Esophagus mucosa (tissue), 1 donor: ENCODE results near the gene C1orf232. TPM values are rescaled to one million over a fixed set of nuclear protein-coding genes. Genes with fewer than 3 reads are reported as not detected.
A peak's percentile ranks its signal among the peaks of the same experiment; 100 is the strongest.

ENCODE experiments used
- ATAC-seq: fragments of 200-7000 bp; cut with Tn5 transposase; one replicate; pipeline ENCODE4 v1.9.1; 2020
- total RNA-seq: library from RNA; stranded (reverse); gene quantifications from one replicate; pipeline ENCODE4 v1.2.4, GENCODE V29; 2023
- donor health status: DM: yes; HTN: yes; CAD: no.

C1orf232 gene
- total RNA-seq, 1 donor from 2014 or later: not detected

DNA sequence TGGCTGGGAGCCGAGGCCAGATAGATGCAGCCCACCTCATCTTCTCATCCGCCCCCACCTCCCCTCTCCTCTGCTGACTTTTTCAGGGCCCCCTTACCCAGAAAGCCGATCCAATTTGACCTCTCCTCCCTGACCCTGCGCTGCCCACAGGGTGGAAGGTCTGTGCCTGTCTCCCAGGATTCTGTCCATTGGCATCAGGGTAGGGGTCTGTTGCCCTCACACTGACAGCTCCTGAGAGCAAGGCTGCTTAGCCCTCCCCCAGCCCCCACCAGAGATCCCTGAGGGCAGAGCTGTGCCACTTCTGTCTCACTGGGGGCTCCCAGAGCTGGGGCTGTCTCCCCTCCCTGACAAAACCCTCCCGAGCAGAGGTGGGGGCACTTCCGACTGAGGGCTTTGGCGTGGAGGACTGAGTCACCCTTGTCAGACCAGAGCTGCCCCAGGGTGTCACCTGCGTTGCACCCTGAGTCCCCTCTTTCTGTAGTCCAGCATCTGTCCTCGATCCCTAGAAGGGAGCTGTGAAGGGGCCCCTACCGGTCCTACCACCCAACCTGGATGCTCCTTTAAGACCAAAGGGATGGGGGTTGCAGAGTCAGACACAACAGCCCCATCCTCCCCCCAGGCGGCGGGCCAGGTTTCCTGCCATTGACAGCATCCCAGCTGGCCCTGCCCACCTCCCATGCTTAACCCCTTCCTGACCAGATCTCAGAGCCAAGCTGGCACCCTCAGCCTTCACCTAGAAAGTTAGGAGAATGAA lies 12.3 kb downstream of the C1orf232 start:
- ATAC-seq: no peak

DNA sequence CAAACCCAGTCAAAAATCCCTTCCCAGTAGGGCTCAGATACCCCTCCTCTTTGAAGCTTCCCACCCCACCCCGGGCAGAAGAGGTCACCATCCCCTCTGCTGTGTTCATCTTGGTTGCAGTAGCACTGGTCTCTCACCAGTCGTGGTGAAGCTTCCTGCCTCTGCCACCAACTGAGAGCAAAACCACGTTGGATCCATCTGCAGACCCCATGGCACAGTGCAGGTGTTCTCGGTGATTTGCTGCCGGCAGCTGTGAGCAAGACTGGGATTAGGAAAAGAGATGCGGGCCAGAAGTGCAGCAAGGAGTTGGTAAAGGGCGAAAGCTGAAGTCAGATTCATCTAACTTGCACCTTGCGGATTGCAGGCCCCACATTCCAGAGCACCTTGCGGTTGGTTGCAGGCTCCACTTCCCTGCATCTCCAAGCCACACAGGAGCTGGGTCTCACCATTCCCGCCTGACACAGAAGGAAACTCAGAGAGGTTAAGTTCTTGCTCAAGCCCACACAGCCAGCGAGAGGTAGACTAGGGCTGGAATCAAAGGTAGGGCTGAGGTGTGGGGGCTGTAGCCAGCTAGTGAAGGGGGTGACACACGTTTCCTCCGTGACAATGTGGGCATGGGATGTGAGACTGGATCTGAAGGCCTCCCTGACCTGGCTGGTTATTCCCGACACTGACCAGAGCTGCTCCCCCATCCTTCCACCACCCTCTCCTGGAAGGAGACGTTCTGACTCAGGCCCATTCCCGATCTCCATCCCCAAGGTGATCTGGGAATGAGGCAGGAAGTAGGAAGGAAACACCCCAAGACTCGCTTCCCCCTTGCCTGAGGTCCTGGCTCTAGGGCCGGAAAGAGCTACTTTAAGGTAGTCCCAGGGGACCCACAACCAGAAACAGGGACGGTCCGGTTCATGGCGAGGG lies 13.1 kb downstream of the C1orf232 start:
- peak; percentile 22 for ATAC-seq

DNA sequence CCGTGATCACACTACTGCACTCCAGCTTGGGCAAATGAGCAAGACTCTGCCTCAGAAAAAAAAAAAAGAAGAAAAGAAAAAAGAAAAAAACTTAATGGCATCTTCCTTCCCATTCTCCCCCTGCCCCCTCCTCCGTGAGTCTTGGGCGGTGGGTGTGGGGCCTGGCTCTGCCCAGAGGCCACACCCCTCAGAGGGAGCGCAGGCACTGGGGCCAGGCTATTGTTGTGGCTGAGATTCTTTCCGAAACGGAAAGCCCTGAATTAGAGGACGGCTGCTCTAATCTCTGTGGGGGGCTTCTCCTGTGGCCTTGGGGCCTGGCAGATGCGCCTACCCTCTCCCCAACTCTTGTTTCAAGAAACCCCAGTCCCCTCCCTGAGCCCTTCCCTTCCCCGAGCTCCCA lies 14.0 kb downstream of the C1orf232 start:
- ATAC-seq: peak; percentile 28

DNA sequence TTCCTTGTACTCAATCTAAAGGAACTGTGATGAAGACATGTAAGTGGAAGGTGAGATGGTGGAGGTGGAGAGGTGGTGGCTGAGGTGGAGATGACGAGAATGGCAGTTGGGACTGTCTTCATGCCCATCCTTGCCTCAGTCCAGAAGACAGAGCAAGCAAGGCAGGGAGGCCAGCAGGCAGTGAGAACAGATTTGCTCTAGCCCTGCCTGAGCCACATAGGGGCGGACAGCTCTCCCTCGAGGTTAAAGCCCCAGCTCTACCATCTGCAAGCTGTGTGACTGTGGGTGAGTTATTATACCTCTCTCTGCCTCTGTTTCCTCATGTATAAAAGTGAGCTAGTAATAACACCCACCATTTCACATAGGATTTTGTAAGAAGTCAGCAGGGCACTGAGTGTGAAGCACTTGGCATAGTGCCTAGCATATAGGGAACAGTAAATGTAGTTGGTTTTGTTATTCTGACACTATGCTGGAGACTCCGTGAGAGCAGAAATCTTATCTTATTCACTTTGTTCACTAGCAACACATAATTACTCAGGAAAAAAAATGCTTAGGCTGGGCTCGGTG lies 14.7 kb downstream of the C1orf232 start:
- no peak for ATAC-seq

DNA sequence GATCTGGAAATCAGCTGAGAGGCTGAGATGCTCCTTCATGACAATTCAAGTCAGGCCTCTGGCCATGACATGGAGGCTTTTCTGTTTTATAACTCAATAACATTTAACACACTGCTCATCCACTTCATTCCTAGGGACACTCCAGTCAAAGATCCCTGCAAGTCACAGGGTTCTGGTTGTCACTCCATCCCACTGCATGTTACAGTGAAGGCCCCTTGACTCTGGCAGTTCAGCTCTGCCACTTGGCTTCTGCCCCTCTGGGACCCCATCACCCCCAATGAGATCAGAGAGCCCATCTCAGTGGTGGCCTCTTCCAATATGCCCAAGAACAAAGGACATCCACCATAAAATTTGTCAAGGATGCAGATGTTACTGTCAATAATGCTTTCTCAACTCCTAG lies 19.9 kb downstream of the C1orf232 start:
- ATAC-seq: no peak

DNA sequence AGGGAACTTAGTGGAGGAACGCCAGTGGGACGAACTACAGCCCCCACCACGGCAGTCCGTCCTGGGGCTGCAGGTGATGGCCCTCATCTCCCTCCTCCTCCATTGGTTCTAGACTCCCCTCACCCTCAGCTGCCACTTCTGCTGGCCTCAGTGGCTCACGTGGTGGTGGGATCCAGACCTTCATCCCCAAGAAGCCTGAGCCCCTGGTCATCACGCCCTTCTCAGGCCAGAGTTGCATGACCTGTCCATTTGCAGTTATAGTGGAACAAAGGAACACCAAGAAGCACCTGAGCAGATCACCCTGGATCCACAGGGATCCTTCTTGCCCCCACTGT lies 22.8 kb downstream of the C1orf232 start:
- peak; percentile 12 for ATAC-seq

DNA sequence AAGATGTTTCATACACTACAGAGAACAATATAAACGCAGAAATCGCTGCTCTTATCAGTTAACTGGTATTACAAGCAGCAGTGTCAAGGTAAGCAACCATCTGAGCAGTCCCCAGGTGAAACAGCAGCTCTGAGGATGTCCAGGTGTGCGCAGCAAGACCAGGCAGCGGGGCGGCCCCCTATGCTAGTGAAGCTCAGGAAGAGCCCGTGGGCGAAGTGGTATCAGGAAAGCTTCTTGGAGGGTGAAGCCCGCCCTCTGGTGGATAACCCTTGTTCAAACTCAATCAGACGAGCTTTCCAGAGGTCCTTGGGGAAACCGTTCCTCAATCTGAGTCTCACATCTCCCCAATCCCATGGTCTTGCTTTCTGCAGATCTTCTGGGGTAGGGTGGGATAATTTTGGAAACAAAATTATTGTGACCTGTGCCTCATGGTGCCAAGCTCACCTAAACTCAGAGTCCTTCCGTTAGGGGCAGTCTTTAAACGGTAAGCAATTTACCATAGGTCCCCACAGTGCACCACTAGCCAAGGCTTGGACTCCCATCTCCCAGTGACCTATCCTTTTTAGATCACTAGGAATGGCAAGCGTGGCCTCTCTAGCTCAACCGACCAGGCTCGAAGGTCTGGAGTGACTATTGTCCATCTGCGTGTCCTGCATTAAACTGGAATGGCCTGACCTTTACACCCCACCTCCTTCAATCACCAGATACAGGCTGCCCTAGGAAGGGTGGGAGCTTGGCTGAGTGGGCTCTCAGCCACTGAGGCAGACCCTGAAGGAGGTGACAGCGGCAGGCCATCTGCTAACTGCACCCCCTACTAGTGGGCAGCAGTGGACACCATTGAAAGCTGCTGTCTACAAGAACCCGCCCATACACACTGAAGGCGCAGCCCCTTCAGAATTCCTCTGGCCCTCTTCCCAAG lies 23.5 kb downstream of the C1orf232 start:
- peak; percentile 80 for ATAC-seq

DNA sequence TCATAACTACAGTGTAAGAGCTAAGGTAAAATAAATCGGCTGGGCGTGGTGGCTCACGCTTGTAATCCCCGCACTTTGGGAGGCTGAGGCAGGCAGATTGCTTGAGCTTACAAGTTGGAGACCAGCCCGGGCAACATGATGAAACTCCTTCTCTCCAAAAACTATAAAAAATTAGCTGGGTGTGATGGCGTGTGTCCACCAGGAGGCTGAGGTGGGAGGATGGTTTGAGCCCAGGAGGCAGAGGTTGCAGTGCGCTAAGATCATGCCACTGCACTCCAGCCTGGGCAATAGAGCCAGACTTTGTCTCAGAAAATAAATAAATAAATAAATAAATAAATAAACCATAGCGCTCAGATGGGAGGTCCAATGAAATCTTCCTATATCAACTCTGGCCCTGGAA lies 26.6 kb downstream of the C1orf232 start:
- no peak for ATAC-seq

DNA sequence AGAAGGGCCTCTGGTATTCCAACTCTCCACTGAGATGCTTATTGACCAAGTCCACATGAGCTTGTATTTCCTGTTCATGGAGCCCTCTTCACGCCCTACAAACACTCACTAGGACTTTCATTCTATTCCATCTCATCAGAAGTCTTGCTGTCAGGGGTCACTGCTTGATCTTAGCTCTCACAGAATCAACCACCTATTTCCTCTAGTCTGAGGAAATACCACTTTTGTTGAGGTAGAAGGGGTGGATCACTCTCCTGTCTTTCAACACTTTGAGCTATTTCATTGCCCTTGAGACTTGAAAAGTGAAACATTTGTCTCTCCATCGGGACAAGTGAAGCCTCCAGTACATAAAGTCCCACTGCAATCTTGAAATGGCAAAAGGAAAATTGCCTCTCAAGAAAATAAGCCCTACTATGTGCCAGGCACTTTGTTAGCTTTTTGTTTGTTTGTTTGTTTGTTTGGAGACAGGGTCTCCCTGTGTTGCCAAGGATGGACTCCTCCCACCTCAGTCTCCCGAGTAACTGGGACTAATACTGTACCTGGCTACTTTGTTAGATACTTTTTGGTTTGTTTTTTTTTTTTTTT lies 29.7 kb downstream of the C1orf232 start:
- no peak for ATAC-seq

DNA sequence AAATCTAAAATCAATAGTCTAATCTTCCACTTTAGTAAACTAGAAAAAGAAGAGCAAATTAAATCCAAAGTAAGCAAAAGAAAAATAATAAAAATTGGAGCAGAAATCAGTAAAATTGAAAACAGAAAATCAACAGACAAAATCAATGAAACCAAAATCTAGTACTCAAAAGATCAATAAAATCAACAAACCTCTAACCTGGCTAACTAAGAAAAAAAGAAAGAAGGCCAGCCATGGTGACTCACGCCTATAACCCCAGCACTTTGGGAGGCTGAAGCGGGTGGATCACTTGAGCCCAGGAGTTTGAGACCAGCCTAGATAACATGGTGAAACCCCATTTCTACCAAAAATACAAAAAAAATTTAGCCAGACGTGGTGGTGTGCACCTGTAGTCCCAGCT lies 34.3 kb downstream of the C1orf232 start:
- no peak for ATAC-seq

DNA sequence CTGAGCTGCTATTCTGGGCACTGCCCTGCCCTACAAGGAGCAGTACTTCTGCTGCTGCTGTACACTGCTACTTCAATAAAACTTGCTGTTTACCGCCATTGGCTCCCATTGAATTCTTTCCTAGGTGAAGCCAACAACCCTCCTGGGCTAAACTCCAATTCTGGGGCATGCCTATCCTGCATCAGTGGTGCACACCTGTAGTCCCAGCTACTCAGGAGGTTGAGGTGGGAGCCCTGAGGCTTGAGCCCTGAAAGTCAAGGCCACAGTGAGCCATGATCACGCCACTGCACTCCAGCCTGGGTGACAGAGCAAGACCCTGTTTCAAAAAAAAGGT lies 36.0 kb downstream of the C1orf232 start:
- ATAC-seq: no peak

DNA sequence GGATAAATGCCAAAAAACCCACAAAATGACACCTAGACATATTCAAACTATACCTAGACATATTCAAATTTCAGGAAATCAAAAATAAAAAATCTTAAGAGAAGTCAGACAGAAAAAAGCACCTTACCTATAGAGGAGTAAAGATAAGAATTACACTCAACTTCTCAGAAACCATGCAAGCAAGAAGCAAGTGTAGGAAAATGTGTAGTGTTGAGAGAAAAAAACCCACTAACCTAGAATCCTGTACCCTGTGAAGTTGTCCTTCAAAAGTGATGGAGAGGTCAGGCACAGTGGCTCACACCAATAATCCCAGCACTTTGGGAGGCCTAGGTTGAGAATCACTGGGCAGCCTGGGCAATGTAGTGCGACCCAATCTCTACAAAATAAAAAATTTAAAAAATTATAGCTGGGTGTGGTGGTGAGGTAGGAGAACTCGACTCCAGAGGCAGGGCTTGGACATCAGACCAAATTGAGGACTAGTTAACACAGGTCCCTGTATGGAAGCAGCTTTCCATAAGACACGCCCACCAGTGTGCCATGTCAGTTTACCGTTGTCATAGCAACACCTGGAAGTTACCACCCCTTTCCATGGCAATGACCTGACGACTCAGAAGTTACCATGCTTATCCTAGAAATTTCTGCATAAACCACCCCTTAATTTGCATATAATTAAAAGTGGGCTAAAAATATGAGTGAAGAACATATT lies 36.5 kb downstream of the C1orf232 start:
- no peak for ATAC-seq

DNA sequence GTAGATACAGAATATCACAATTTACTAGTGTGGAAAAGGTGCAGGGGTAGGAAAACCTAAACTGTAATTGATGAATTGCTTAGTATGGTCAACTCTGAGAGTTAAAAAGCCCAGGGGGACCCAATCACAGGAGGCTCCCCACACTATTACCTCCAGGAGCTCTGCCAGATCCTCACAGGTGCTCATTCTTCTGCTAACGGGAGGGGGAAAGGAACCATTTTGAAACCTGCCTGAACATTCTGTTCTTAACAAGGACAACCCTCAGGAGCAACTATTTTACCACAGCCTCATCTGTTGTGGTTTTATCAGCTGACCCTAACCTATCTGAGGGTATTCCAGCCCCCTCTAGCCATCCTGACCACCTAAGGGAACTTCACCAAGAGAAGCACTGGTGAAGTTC lies 38.1 kb downstream of the C1orf232 start:
- ATAC-seq: no peak

DNA sequence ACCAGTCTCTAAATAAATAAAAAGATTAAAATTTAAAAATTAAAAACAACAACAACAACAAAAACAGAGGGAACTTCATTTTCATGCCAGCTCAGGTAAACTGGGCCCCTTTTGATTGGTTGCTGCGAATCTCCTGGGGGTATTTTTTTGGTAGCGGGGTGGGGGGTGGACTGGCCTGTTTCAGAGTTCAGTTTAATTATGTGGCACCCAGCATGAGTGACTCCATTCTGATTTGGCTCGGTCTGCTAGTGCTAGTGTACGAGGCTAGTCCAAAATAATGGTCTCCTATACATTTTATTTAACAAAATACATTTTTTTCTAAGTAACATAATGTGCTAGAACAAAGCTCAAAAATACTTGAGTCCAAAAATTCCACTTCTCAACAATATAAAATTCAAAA lies 39.0 kb downstream of the C1orf232 start:
- no peak for ATAC-seq

DNA sequence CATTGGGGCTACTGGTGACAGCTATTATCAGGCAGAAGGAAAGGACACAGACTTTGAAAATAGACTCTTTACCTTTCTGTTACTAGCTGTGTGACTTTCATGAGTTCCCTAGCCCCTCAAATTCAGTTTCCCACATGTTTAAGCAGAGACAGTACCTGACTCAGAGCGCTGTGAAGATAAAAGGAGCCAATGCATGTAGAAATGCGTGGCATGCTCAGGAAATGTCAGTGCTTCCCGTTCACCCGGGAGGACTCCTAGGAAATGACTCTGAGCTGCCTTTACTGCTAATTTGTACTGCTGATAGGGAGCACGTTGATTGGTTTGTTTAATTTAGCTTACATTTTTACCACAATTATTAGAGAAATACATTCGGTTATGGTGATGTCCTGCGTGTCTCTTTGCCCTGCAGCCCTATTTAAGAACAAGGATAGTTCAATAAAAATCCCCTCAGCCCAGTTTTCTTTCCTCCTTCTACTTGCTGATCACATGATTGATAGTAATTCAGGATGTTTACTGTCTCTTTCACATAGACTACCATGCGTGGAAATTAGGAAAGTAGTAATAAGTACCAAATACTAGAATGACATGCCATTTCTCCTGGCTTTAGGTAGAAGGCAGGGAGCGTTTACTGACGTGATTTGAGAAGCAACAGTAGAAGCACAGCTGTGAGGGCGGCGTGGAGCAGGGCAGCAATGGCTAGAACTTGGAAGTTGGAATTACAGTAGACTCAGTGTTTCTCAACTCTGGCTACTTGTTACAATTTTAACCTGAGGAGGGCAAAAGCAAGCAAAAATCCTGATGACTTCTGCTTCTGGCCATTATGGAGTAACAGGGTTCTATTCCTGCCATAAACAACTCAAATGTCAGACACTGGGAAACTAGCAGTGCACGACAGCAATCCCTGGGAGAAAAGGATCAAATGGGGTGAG lies 41.3 kb downstream of the C1orf232 start:
- peak; percentile 36 for ATAC-seq

DNA sequence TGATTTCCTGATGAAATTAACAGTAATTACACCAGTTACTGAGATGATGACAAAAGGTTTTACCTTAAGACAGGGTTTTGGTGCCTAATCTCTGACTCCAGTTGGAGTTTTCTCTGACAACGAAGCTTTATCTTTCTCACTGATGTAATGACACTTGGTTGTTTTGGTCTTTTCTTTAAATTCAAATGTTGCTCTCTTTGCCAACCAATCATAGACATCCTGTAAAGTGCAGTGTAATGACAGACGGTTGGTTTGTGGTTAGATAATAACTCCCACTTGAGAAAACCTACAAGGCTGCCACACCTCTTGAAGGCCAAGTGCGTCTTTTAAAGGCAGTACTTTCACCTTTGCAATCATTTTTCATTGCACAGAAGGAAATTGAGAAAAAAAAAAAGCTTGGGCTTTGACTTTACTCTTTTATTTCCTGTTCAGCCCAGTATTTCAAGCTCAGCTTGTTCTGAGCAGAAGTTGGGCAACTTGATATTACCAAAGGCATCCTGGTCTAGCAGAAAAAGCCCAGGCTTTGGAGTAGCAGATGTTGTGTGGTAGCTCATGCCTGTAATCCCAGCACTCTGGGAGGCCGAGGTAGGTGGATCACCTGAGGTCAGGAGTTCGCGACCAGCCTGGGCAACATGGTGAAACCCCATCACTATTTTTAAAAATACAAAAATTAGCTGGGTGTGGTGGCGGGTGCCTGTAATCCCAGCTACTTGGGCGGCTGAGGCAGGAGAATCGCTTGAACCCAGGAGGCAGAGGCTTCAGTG lies 42.3 kb downstream of the C1orf232 start:
- peak; percentile 93 for ATAC-seq

DNA sequence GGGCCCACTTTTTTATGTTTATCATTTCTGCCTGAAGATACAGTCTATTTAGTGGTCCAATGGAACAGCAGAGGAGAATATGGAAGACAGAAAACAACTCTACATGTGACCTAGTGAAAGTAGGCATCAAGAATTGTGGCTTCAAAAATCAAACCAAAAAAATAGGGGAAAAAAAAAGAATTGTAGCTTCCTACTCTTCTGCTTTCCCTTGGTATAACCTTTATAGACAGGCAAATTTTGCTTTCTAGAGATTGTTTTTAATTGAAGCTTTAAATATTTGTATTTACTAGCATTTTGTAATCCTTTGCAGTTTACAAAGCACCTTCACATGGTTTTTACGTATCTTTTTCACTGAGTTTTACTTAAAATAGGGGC lies 42.8 kb downstream of the C1orf232 start:
- no peak for ATAC-seq

DNA sequence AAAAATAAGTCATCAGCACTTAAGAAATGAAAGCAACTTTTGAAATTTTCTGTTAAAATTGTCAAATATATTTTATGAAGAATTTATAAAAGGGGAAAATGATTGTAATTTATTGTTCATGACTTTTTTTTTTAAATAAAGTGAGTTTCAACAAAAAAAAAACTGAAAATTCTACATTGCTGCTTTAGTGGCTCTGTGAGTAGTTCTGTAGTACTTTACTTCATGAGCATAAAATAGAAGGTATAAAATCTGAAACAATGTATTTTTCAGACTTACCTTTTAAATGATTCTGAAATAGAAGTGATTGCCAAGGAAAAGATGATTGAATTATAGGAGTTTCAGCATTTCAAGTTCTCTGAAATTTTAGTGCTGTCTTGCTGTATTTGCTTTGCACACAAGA lies 43.4 kb downstream of the C1orf232 start:
- no peak for ATAC-seq

DNA sequence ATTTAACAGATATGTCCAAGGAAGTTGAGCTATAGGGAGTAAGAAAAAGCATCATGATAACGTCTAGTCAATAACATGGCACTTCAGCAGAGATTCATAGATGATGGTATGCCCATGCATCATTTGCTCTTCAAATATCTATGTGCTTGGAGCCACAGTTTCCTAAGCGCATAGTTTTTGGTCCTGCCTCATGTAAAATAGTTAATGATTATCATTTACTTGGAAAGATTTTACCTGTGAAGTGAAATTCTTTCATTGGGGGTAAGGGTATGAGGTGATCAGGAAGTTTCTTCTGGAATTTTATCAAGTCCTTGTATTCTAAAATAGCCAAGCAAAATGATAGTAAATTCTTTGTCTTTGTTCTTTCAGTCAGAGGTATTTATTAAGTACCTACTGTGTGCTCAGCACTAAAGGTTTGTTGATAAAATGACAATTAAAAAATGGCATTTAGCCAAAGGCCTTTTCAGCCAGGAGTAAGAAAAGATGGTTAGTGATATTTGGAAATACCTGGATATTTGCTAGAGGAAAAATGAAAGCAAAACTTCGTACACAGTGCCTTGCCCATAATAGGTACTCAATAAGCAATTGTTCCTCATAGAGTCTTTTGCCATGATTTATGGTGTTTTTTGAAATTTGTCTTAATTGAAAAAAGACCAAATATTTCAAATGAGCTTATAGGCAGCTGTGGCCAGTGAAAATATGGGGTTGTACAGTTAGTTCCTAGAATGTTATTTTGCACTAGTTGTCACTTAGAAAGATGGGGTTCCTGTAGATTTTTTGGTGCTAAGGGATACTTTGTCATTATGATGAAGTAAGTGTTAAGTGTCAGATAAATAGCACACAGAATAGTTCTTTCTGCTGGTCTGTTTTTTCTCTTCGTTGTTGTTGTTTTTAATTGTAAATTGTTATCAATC lies 44.1 kb downstream of the C1orf232 start:
- no peak for ATAC-seq
